Measurements from ENCODE around the gene C11orf52. TPM values are rescaled to one million over a fixed set of nuclear protein-coding genes. Genes with fewer than 3 reads are reported as not detected.

The C11orf52 gene, protein sequence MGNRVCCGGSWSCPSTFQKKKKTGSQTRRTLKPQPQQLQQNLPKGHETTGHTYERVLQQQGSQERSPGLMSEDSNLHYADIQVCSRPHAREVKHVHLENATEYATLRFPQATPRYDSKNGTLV
- polyA plus RNA-seq: 1.7 TPM in 1 of 2 replicates, not detected in the other

DNA sequence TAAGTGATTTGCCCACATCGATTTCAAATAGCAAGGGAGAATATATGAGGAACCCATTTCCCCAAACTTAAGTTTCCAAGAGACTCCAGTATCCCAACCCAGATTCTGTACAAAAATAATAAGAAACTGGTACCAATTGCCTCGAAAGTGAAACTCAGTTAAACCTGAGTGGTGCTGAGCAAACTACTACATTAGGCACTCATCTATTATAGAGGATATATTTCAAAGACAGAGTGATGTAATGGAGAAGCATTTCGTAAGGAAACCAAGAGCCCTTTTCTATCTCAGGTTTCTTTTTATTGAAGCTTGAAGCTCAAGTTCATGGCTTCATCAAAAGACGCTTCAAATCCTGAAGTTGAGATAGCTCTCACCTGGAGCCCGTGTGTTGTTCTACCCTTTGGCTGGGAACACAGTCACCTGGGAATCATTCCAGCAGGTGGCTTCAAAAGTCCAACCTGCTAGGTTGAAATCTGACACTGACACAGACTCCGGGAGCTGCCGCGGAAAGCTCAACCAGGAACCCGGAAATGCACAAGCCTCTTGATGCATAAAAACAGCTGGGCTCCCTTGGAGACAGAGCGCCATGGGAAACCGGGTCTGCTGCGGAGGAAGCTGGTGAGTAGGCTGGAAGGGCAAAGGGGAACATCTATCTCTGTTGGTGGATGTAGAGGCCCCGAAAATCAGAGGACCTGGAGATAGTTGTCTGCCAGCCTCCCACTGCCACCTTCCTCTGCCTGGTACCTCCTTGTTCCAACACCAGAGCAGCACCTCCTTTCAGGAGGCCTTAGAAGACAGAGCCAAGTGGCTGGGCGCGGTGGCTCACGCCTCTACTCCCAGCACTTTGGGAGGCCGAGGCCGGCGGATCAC is at the start of gene C11orf52:
Gene C11orf52 (plus strand): TSS at position 524 of the 867 bp plus-strand sequence. CDS start 60 bp downstream, at position 584.

GRCh38 chr11:111870886-111871692 is 47.6 kb upstream of the C11orf52 start, which contains the start of gene ALG9:
Gene ALG9, minus strand, starts transcription at chr11:111871581. Its CDS starts 99 bp downstream, at chr11:111871482.

DNA sequence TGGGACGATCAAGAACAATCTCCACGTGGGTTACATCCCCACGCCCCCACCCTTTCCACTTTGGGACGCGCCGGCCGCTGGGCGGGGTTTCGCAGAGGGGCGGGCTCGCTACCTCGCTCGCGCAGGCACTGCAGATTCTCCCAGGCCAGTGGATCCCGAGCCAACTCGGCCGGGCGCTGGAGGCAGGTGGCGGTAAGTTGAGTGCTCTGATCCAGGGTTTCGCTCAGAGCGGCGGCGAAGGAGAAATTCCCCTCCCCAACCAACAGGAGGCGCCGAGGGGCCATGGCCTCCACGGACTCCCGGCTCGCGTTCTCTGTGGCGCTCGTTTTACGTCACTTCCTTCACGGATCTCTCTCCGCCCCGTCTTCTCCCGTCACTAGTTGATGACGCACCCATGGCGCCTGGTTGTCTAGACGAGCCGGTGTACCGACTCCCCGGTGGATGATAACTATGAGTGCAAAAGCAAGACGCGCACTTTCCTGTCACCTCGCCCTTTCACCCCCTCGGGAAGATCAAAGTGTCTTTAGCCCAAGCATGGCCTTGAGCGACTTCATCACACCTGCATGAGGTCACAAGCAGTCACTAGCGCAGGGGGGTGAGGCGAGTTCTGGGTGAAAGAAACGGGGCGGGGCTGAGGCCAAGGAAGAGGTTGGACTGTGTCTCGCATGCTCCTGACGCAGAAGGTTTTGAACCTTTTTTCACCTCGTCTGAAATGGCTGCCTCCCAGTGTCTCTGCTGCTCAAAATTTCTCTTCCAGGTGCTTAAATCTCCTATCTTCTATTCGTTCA is 39.7 kb upstream of the C11orf52 start, which contains the start of the genes CFAP68 and FDXACB1:
Gene CFAP68 (plus strand): TSS at position 693 of the 788 bp plus-strand sequence. CDS start 20 bp downstream, at position 713.
Gene FDXACB1 (minus strand): TSS at position 317 of the 788 bp plus-strand sequence. CDS start 33 bp downstream, at position 284.

DNA sequence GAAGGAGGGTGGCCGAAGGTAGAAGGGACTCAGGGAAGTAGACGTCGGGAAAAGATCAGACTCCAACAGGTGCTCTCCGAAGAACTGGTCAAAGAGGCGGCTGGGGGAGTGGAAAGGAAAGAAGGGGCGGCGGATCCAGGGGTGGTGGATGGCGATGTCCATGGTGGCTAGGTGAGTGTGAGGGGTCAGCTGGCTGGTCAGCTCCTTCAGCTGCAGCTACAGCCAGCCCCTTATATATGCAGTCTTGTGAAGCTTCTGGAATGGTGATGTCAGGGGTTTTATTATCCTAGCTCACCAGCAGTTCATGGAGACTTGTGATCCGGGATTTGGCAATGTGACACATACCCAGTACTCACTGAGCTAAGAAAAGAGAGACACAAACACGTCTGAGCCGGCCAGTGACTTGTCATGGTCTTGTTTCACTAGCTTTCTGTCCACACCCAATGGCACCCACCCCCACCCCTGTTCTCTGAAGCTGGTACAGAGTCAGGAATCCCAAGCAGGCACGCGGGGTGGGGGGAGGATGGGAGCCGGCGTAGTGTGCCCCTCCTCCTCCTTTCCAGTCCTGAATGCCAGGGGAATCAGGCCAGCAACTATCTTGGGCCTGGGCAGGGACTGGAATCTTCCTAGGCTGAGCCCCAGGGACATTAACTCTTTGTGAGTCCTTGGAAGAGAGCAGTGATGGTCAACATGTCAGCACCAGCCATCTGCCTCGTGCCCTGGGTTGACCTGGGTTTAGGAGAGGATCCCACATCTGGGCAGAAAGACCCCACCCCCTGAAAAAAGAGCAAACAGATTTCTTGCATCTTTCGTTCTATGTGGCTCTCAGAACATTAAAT is 6.9 kb upstream of the C11orf52 start, which contains the start of gene CRYAB:
Gene CRYAB (minus strand): TSS at position 208 of the 839 bp plus-strand sequence. CDS start 46 bp downstream, at position 162.

DNA sequence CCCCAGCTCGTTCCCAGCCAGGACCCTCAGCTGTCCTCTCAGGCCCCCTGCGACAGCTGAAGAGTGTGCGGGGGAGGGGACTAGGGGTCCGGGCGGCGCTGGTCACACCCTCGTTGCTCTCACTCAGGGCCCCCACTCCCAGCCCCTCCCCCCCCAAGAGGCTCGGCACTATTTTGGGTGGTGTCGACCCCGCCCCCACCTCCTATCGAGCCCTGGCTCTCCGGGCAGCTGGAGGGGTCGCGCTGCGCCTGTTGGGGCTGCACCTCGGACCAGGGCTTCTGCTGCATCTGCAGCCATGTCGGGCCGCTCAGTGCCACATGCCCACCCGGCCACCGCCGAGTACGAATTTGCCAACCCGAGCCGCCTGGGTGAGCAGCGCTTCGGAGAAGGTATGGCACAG is 6.2 kb upstream of the C11orf52 start, which contains the start of gene HSPB2:
Gene HSPB2 (plus strand): TSS at position 200 of the 400 bp plus-strand sequence. CDS start 96 bp downstream, at position 296.

Other genes with a start within 250 kb of the C11orf52 start
- 2.4 and 3.3 TPM in 2 replicates for gene PPP2R1B, start 152.5 kb upstream of the C11orf52 start, polyA plus RNA-seq
- 26.4 and 30.2 TPM in 2 replicates for gene ALG9, start 47.3 kb upstream of the C11orf52 start, polyA plus RNA-seq
- 1.7 and 3.2 TPM in 2 replicates for gene FDXACB1, start 39.7 kb upstream of the C11orf52 start, polyA plus RNA-seq
- gene CFAP68, start 39.4 kb upstream of the C11orf52 start, polyA plus RNA-seq: 211 and 275 TPM in 2 replicates
- gene CRYAB, start 7.1 kb upstream of the C11orf52 start, polyA plus RNA-seq: 517 and 524 TPM in 2 replicates
- gene HSPB2, start 6.2 kb upstream of the C11orf52 start, polyA plus RNA-seq: 22.1 TPM in 2 replicates
- 9.7 and 15.5 TPM in 2 replicates for gene DIXDC1, start 18.4 kb downstream of the C11orf52 start, polyA plus RNA-seq
- gene DLAT, start 106.5 kb downstream of the C11orf52 start, polyA plus RNA-seq: 42.0 and 43.3 TPM in 2 replicates
- 7.2 and 8.9 TPM in 2 replicates for gene PIH1D2, start 155.1 kb downstream of the C11orf52 start, polyA plus RNA-seq
- 25.6 and 41.2 TPM in 2 replicates for gene NKAPD1, start 155.4 kb downstream of the C11orf52 start, polyA plus RNA-seq
- gene TIMM8B, start 167.8 kb downstream of the C11orf52 start, polyA plus RNA-seq: 348 and 471 TPM in 2 replicates
- 344 and 445 TPM in 2 replicates for gene SDHD, start 168.0 kb downstream of the C11orf52 start, polyA plus RNA-seq
- gene IL18, start 245.2 kb downstream of the C11orf52 start, polyA plus RNA-seq: not detected in 2 replicates
- 0.77 and 2.5 TPM in 2 replicates for gene TEX12, start 248.5 kb downstream of the C11orf52 start, polyA plus RNA-seq

Measured in Purkinje cell (primary cell).